ENCODE measurements around the gene NAAA. TPM values are rescaled to one million over a fixed set of nuclear protein-coding genes. Genes with fewer than 3 reads are reported as not detected.

NAAA gene
- polyA plus RNA-seq (2011; rRNA removed) (29.3 and 31.8 TPM in 2 replicates), polyA plus RNA-seq (2017; fragmentation: RNase III; extraction: RNeasy Plus Mini Kit Qiagen cat#74134 plus additional on column Dnase treatment) (20.3 to 27.0 TPM (median 23.7 TPM) in 3 replicates), polyA minus RNA-seq (2011; rRNA and poly(A)+ RNA removed) (19.8 and 21.9 TPM in 2 replicates)
- 31.5 and 32.1 TPM in 2 replicates for polyA plus RNA-seq (2012; cell fraction: cytosol; rRNA removed)
- polyA plus RNA-seq (2012; cell fraction: nucleus; rRNA removed) = 35.7 and 48.3 TPM in 2 replicates

- TF ChIP-seq RAD21 (conservative IDR thresholded peaks at IDR 0.05 in 1 of 2, IDR thresholded peaks at IDR 0.05 in 1 of 2) = peak; percentile 5 to 14; a peak in 1 of 5 replicates
- 0 out of 3 replicates have a peak, but pooled peaks have one; percentile 34 for TF ChIP-seq SMC3 (IDR thresholded peaks at IDR 0.05)
- no peak for TF ChIP-seq EHF (CRISPR knock-in tag; IDR thresholded peaks at IDR 0.05)
- no peak for TF ChIP-seq CBX8 (IDR thresholded peaks at IDR 0.05)
- no peak for TF ChIP-seq PBX3 (IDR thresholded peaks at IDR 0.05)
- TF ChIP-seq JUN (IDR thresholded peaks at IDR 0.05) = peak in 1 of 2 experiments; percentile 21; a peak in 1 of 5 replicates
- TF ChIP-seq CTCF (IDR thresholded peaks at IDR 0.05) = peak; percentile 34
- TF ChIP-seq POLR2A (IDR thresholded peaks at IDR 0.05; ENCODE audit: low read length) = peak; percentile 55
- peak in 1 of 2 experiments; percentile 41; a peak in 1 of 4 replicates for TF ChIP-seq CEBPB (IDR thresholded peaks at IDR 0.05)
- ChIA-PET CTCF (interaction anchor here (0.6 to 3.1 kb wide), 6 partner anchors 11 to 126 kb away, joined by 3 to 23 read pairs (median 4); no protein-coding TSS in a partner anchor), POLR2A (interaction anchor here (0.6 kb wide), 1 partner anchor 50 kb away, joined by 3 read pairs; the partner anchor contains the start of gene SDAD1)
- peak within 1 kb of the TSS; percentile 73 for H3K4me2 ChIP-seq
- ATAC-seq (peak; percentile 93), DNase-seq (ENCODE audit: low read depth in 1 of 2, low spot score in 1 of 2) (peak; percentile 66 to 83), FAIRE-seq (no peak)
- no peaks in the 10 kb centered on the region for H3K9me3 ChIP-seq
- peak within 1 kb of the TSS; percentile 88 to 92 for H3K27ac ChIP-seq
- H3K4me3 ChIP-seq = peak within 1 kb of the TSS; percentile 77
- 1% methylated on average over 12 of the region's 66 CpGs for WGBS (ENCODE audit: missing lambda C conversion rate)
- peaks cover 6% of the 10 kb centered on the region; the same call in 1 of the 3 replicates for H3K4me1 ChIP-seq
These were observed at the start of gene NAAA for GRCh38 chr4:75940692-75941253. Gene NAAA, minus strand, starts transcription at chr4:75941013. Its CDS starts 64 bp downstream, at chr4:75940949.

- 2% methylated on average over 20 of the region's 20 CpGs for WGBS (ENCODE audit: missing lambda C conversion rate)
- no peak for FAIRE-seq
- ChIA-PET CTCF (no interaction called here), POLR2A (interaction anchor here (1.1 kb wide), 1 partner anchor 158 kb away, joined by 4 read pairs; the partner anchor contains the start of gene NUP54)
- H3K27ac ChIP-seq = peak overlapping the region; percentile 84 to 93
- TF ChIP-seq POLR2AphosphoS2 (conservative IDR thresholded peaks at IDR 0.05; ENCODE audit: low read length) (no peak), MAFK (IDR thresholded peaks at IDR 0.05; ENCODE audit: partially characterized antibody) (no peak), HOXB13 (CRISPR knock-in tag; IDR thresholded peaks at IDR 0.05; ENCODE audit: low read depth) (no peak), MYC (IDR thresholded peaks at IDR 0.05; ENCODE audit: borderline replicate concordance, low read length) (no peak), PBX3 (IDR thresholded peaks at IDR 0.05) (no peak), CHD2 (IDR thresholded peaks at IDR 0.05; ENCODE audit: low read length, partially characterized antibody) (no peak), ZC3H11A (IDR thresholded peaks at IDR 0.05) (no peak), HES2 (IDR thresholded peaks at IDR 0.05) (no peak)
- peaks cover 7% of the 10 kb centered on the region; the same call in 1 of the 3 replicates for H3K4me1 ChIP-seq
- peak overlapping the region; percentile 92 for H3K4me3 ChIP-seq
- ATAC-seq = no peak
- DNase-seq (ENCODE audit: low read depth in 1 of 2, low spot score in 1 of 2) = no peak
- no peaks in the 10 kb centered on the region for H3K9me3 ChIP-seq
- peak overlapping the region; percentile 80 for H3K4me2 ChIP-seq
These were observed 49.2 kb upstream of the NAAA start for GRCh38 chr4:75989846-75990528.

Data from A549 (cell line).